ENCODE results near the gene ZFYVE16.

The ZFYVE16 gene

DNA sequence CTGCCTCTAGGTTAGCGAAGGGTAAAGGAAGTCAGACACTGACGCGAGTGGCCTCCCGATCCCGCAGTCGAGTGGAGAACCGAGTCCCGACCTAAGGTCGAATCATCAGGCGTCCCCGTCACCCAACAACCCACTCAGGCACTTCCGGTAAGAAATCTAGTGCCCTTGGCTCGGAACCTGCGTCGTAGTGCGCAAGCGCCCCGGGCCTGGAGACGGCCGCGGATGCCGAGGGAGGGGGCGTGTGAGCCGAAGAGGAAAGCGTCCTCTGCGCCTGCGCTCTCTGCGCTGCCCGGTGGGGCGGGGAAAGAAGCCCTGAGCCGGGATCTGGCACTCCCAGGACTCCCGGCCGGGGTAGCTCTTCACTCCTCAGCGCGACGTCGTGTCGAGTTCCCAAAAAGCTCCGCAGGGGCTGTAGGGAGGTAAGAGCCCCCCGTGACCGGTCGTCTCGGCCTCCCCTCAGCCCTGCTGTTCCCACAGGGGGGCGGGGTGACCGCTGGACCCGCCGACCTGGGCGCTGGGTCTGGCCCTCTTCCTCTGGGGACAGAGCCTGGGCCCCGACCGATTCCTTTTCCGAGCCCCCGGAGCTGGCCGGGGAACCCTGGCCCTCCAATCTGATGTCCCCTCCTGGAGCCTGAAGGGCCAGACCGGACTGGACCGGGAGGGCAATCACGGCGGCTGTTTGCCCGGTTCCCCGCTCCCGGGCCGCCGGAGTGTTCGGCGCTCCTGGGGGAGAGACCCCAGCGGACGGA lies at the start of gene ZFYVE16:
TSS of gene ZFYVE16 (plus strand) at position 330 of the 749 bp plus-strand sequence. CDS start 26,084 bp downstream, outside the sequence.
- H3K4me1 ChIP-seq (ENCODE audit: low read depth, poor library complexity, severe bottlenecking) = peaks cover 22% of the 10 kb centered on the region
- peak within 1 kb of the TSS; percentile 84 for H3K4me2 ChIP-seq
- TF ChIP-seq, protein P1, sequence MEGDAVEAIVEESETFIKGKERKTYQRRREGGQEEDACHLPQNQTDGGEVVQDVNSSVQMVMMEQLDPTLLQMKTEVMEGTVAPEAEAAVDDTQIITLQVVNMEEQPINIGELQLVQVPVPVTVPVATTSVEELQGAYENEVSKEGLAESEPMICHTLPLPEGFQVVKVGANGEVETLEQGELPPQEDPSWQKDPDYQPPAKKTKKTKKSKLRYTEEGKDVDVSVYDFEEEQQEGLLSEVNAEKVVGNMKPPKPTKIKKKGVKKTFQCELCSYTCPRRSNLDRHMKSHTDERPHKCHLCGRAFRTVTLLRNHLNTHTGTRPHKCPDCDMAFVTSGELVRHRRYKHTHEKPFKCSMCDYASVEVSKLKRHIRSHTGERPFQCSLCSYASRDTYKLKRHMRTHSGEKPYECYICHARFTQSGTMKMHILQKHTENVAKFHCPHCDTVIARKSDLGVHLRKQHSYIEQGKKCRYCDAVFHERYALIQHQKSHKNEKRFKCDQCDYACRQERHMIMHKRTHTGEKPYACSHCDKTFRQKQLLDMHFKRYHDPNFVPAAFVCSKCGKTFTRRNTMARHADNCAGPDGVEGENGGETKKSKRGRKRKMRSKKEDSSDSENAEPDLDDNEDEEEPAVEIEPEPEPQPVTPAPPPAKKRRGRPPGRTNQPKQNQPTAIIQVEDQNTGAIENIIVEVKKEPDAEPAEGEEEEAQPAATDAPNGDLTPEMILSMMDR (conservative IDR thresholded peaks at IDR 0.05; ENCODE audit: low read depth, low read length) = no peak
- H3K36me3 ChIP-seq (ENCODE audit: insufficient read depth) = no peaks in the 10 kb centered on the region
- H3K9ac ChIP-seq = peak within 1 kb of the TSS; percentile 89
- no peaks in the 10 kb centered on the region for H4K20me1 ChIP-seq (ENCODE audit: insufficient read depth)
- peak within 1 kb of the TSS; percentile 98 for H2AFZ ChIP-seq (ENCODE audit: low read depth)
- H3K4me3 ChIP-seq (IDR thresholded peaks at IDR 0.05; ENCODE audit: insufficient read depth, low read depth, low read length) = peak within 1 kb of the TSS; percentile 37
- H3K79me2 ChIP-seq (ENCODE audit: insufficient read depth, low read depth) = peaks cover 29% of the 10 kb centered on the region; the same call in 1 of the 2 replicates
- peak within 1 kb of the TSS; percentile 88 for H3K27ac ChIP-seq
- no peaks in the 10 kb centered on the region for H3K27me3 ChIP-seq (ENCODE audit: insufficient read depth, low read depth)

DNA sequence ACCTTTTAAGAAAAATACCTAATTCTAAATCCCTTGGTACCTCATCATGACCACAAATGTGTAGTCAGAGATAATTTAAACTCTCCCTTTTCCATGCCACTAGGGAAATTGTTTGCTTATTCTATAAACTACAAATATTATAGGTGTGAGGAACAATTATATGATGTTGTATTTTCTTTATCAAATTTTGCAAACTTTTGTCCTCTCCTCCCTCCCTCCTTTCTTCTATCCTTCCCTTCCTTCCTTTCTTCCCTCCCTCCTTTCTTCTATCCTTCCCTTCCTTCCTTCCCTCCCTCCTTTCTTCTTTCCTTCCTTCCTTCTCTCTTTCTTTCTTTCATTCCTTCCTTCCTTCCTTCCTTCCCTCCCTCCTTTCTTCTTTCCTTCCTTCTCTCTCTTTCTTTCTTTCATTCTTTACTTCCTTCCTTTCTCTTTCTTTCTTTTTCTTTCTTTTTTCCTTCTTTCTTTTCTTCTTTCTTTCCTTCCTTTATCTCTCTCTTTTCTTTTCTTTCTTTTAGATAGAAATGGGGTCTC lies 46.9 kb upstream of the ZFYVE16 start:
- TF ChIP-seq, protein P1 (conservative IDR thresholded peaks at IDR 0.05; ENCODE audit: low read depth, low read length) = no peak
- no peaks in the 10 kb centered on the region for H4K20me1 ChIP-seq (ENCODE audit: insufficient read depth)
- H3K4me1 ChIP-seq (ENCODE audit: low read depth, poor library complexity, severe bottlenecking) = no peaks in the 10 kb centered on the region
- no peak overlapping the region for H2AFZ ChIP-seq (ENCODE audit: low read depth)
- H3K79me2 ChIP-seq (ENCODE audit: insufficient read depth, low read depth) = no peaks in the 10 kb centered on the region
- no peak overlapping the region for H3K27ac ChIP-seq
- H3K4me2 ChIP-seq = no peak overlapping the region
- no peak overlapping the region for H3K9ac ChIP-seq
- no peaks in the 10 kb centered on the region for H3K27me3 ChIP-seq (ENCODE audit: insufficient read depth, low read depth)
- no peak overlapping the region for H3K4me3 ChIP-seq (IDR thresholded peaks at IDR 0.05; ENCODE audit: insufficient read depth, low read depth, low read length)
- no peaks in the 10 kb centered on the region for H3K36me3 ChIP-seq (ENCODE audit: insufficient read depth)

DNA sequence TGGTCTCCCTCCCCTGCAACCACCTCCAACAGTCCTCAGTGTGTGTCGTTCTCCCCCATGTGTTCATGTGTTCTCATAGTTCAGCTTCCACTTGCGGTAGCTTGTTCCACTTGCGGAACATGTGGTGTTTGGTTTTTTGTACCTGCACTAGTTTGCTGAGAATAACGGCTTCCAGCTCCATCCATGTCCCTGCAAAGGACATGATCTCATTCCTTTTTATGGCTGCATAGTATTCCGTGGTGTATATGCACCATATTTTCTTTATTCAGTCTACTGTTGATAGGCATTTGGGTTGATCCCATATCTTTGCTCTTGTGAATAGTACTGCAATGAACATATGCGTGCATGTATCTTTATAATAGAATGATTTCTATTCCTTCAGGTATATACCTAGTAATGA lies 43.0 kb upstream of the ZFYVE16 start:
- H3K4me2 ChIP-seq = no peak overlapping the region
- TF ChIP-seq, protein P1 (conservative IDR thresholded peaks at IDR 0.05; ENCODE audit: low read depth, low read length) = no peak

DNA sequence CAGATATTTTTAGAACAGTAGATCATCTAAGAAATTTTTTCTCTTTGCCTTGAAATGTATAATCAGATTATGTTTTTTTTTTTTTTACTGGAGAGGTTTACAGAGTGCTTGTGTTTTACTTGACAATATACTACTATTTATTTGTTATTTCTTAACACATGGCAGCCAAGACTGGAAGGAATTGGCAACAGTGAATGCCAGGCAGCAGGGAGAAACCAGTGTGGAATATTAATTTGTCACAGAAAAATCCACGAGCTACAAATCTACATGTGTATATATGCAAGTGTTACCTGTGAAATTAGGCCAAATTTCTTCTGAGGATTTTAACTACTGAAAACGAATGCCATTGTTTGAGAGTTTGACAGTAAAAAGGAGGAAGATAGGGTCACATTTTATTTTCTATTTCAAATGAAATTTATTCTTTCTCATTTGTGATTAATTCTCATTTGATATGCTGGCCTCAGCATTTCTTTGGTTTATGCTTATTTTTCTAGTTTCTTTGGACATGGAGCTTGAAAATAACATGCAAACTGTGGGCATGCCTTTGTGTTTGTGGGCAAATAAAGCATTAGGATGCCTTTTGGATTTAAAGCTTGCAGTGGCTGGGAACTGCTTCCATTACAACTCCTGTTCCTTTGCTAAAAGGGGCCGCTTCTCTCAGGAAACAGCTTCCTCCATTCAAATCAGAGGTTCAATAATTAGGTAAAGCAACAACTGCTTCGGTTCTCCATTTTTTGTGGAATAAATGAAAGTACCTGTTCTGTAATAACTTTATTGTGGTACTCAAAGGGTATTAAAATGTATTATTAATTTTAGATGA lies 39.0 kb upstream of the ZFYVE16 start:
- no peak overlapping the region for H3K4me3 ChIP-seq (IDR thresholded peaks at IDR 0.05; ENCODE audit: insufficient read depth, low read depth, low read length)
- no peak overlapping the region for H3K4me2 ChIP-seq
- H3K36me3 ChIP-seq (ENCODE audit: insufficient read depth) = no peaks in the 10 kb centered on the region
- no peak overlapping the region for H3K27ac ChIP-seq
- no peaks in the 10 kb centered on the region for H4K20me1 ChIP-seq (ENCODE audit: insufficient read depth)
- H3K79me2 ChIP-seq (ENCODE audit: insufficient read depth, low read depth) = no peaks in the 10 kb centered on the region
- H3K27me3 ChIP-seq (ENCODE audit: insufficient read depth, low read depth) = no peaks in the 10 kb centered on the region
- no peaks in the 10 kb centered on the region for H3K4me1 ChIP-seq (ENCODE audit: low read depth, poor library complexity, severe bottlenecking)
- H2AFZ ChIP-seq (ENCODE audit: low read depth) = no peak overlapping the region
- no peak overlapping the region for H3K9ac ChIP-seq
- TF ChIP-seq, protein P1 (conservative IDR thresholded peaks at IDR 0.05; ENCODE audit: low read depth, low read length) = no peak

More for the DNA sequence above, 43.0 kb upstream of the ZFYVE16 start:
- Histone ChIP-seq H3K79me2 (ENCODE audit: insufficient read depth, low read depth) (no peaks in the 10 kb centered on the region), H2AFZ (ENCODE audit: low read depth) (no peak overlapping the region), H3K27ac (no peak overlapping the region), H3K4me3 (IDR thresholded peaks at IDR 0.05; ENCODE audit: insufficient read depth, low read depth, low read length) (no peak overlapping the region), H4K20me1 (ENCODE audit: insufficient read depth) (no peaks in the 10 kb centered on the region), H3K36me3 (ENCODE audit: insufficient read depth) (no peaks in the 10 kb centered on the region), H3K9ac (no peak overlapping the region), H3K4me1 (ENCODE audit: low read depth, poor library complexity, severe bottlenecking) (no peaks in the 10 kb centered on the region), H3K27me3 (ENCODE audit: insufficient read depth, low read depth) (no peaks in the 10 kb centered on the region)
